ENCODE results near the gene OR52M1.

OR52M1 gene

DNA sequence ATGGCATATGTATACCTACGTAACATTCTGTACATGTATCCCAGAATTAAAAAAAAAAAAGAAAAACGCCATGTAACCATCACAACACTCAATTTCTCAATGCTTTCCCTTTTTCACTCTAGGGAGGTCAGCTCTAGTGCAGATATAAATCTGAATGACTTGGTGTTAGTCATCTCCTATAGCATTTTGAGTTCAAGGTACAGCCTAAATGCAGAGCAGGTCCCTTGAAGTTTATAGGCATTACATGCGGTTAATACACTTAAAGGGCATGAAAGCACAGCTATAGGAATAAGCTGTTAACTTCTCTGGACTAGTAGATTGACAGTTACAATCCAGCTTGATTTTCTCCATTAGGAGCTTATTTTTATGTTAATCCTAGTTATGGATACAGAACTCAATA is 20.4 kb downstream of the OR52M1 start:
- DNase-seq = no peak

DNA sequence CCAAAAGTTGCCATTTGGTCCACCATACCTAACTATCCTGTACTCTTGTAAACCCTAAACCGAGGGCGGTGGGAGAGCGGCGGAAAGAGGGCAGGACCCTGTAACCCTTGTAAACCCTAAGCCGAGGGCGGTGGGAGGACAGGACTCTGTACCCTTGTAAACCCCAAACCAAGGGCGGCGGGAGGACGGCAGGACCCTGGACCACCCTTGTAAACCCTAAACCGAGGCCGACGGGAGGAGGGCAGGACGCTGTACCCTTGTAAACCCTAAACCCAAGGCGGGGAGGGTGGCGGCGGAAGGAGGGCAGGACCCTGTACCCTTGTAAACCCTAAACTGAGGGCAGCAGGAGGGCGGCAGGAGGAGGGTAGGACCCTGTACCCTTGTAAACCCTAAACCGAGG is 24.1 kb downstream of the OR52M1 start:
- DNase-seq = no peak

DNA sequence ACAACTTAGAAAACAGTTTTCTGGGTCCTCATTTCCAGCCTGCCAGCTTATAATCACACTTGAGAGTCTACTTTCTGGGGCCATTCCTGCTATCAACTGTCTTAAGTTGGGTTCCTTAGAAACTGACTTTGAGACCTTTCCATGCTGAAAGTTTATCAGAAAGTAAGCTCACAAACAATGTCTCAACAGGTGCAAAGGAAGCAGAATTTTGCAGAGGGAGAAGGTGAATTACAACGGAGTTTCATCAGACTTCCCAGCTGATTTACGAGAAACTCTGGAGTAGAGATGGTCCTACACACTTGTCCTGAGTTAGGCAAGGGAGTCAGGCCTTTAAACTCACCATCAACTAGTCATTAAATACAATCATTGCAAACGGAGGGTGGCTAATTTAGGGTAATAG is 31.9 kb downstream of the OR52M1 start:
- no peak for DNase-seq

DNA sequence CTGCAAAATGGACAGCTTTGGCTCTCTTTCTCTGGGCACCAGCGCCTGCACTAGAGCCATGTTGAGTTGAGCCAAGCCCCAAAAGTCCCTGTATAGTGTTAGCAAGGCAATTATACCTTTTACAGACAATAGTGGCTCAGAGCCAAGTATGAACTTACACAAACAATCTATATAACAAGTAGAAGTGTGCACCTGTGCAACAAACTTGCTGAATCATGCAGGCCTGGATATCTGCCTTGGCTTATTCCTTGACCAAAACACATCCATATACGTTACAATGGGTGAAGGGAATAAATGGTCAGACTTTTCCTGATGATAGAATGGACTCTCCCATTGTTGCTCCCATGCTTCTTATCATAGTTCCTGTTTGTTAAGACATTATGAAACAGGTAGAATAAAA is 32.8 kb downstream of the OR52M1 start:
- DNase-seq = no peak

DNA sequence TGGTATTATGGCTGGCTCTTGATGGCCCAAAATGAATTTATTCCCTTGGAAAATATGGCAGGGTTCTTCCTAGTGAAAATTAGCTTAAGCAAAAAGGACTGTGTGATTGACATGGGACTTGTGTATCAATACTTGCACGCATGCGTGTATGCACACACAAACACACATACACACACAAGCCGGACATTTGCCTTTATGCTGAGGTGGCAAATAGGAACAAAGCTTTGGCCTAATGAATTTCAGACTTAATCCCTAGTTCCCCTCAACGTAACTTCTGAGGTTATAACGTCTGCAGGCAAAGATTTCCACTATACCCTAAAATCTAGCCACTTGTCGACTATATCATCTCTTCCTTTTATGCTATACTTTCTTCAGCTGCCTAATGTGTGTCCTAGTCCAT is 33.6 kb downstream of the OR52M1 start:
- DNase-seq = no peak

DNA sequence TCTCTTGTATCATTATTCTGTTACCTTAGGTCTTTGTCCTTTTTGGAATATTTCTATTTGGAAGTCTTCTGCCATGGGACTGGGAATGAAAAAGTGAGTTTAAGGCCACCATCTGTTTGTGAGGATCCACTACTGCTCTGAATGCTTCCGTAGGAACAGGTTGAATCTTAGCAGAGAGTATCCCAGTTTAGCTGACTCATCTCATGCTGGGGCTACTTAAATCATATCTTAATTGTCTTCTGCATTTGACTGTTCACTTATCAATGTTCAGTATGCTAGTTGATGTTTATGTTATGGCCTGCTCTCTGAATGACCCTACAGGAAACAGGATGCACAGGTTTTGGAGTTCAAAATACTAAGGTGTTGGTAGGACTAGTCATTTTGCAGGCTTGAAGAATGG is 35.1 kb downstream of the OR52M1 start:
- DNase-seq = no peak

DNA sequence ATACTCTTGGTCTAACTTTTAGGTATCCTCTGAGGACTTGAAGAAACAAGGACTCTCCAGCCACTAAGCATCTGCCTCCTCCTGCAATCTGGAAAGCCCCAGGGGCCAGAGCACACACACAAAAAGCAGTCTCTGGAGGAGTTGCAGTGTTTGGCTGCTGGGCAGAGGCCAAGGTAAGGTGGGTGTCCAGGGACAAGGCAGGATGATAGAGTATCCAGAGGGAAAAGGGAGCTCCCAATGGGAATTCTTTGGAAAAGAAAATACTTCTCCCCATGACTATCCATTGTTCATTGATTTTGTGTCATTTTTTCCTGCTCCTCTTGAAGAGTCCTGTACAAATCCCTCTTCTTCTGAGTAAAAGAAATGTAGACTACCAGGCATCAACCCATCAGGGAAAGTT is 36.5 kb downstream of the OR52M1 start, which contains the start of gene OR52I2:
Gene OR52I2, plus strand, starts transcription at position 301 of the 400 bp plus-strand sequence.
- DNase-seq = no peak

DNA sequence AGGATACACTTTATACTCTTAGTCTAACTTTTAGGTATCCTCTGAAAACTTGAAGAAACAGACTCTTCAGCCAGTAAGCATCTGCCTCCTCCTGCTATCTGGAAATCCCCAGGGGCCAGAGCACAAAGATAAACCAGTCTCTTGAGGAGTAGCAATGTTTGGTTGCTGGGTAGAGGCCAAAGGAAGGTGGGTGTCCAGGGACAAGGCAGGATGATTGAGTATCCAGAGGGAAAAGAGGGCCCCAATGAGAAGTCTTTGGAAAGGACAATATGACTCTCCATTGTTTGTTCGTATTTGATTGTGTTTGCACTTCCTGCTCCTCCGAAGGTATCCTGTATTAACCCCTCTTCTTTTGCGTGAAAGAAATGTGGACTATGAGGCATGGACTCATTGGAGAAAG is 44.0 kb downstream of the OR52M1 start:
- no peak for DNase-seq

DNA sequence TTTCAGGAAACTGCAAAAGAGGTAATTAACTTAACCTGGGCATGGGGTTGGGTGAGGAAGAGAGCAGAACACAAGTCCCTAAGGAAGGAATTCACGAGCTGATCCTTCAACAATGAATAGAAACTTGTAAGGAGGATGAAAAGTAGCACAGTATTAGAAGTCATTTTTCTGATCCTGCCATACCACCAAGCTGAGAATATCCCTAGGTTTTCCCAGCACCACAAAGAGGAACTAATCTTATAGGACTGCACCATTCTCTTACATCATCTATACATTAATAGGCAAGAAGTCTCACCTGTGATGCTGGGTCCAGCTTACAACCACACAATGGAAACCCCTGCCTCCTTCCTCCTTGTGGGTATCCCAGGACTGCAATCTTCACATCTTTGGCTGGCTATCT is 48.7 kb downstream of the OR52M1 start, which contains the start of gene OR52I1:
Gene OR52I1, plus strand, starts transcription at position 301 of the 400 bp plus-strand sequence. Its CDS starts 0 bp downstream, at position 301.
- DNase-seq = no peak
